GM12874 (cell line): ENCODE results near the gene RDH13.

Experiments
- TF ChIP-seq, protein P1 (sequence below): IDR thresholded peaks from 2 replicates; pipeline ENCODE4 v1.5.1; 2011; ENCODE audit warnings: low read depth, mild to moderate bottlenecking, control low read depth, low read length, moderate library complexity; ENCODE audit not compliant: insufficient read depth

The RDH13 gene

DNA sequence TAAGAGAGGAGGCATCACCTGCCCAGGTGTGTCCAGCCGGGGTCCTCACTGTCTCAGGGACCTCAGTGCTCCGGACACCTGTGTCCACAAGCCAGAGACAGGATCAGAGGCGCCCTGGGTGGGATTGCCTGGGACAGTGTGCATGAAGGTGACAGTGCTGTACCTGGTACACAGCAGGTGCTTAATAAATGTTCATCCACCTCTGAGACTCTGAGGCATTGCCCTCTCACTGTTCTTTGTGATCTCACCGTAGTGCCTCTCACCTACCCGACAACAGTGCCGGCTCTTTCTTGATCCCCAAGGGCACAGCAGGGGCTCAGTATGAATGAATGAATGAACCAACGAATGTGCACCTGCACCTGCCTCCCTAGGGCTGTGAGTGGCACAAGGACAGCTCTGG lies 9.2 kb downstream of the RDH13 start:
- TF ChIP-seq, protein P1, sequence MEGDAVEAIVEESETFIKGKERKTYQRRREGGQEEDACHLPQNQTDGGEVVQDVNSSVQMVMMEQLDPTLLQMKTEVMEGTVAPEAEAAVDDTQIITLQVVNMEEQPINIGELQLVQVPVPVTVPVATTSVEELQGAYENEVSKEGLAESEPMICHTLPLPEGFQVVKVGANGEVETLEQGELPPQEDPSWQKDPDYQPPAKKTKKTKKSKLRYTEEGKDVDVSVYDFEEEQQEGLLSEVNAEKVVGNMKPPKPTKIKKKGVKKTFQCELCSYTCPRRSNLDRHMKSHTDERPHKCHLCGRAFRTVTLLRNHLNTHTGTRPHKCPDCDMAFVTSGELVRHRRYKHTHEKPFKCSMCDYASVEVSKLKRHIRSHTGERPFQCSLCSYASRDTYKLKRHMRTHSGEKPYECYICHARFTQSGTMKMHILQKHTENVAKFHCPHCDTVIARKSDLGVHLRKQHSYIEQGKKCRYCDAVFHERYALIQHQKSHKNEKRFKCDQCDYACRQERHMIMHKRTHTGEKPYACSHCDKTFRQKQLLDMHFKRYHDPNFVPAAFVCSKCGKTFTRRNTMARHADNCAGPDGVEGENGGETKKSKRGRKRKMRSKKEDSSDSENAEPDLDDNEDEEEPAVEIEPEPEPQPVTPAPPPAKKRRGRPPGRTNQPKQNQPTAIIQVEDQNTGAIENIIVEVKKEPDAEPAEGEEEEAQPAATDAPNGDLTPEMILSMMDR, result no peak

DNA sequence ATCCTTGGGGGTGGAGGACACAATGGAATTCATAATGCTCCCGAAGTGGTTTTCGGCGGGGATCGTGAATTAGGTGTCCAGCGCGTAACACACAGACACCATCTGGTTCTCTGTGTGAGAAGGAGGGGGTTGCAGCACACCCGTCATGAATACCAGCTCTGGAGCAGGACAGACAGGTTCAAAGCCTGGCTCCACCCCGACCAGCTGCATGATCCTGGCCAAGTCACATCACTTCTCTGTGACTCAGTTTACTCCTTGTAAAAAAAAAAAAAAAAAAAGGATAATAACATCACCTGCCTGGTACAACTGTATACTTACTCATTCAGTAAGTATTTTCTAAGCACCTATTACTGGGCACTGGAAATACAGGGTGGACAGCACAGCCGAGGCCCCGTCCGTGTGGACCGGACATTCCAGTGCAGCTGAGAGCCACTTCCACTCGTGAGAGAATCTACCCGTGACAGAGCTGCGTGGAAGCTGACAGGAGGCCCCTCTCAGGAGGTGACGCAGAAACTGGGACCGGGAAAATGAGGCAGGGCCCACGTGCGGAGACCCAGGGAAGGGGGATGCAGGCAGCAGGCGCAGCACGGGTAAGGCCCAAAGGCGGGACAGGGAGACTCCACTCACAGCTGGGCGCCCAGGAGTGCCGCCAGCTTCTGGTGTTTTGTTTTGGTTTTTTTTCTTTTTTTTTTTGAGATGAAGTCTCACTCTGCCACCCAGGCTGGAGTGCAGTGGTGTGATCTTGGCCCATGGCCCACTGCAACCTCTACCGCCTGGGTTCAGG lies 12.0 kb downstream of the RDH13 start:
- TF ChIP-seq, protein P1, result no peak

DNA sequence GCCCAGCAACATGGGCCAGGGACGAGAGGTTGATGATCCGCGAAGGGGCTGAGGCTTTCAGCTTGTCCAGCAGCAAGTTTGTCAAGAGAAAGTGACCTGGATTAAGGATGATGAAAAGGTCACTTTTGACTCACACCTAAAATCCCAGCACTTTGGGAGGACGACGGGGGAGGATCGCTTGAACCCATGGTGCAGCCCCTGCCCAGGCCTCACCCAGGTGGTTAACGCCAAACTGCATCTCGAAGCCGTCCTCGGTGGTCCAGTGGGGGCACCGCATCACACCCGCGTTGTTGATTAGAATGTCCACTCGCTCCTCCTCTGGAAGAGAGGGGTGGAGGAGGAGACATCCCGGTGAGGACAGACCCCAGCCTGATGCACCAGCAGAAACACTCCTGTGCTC lies 14.5 kb downstream of the RDH13 start:
- TF ChIP-seq, protein P1, result no peak

DNA sequence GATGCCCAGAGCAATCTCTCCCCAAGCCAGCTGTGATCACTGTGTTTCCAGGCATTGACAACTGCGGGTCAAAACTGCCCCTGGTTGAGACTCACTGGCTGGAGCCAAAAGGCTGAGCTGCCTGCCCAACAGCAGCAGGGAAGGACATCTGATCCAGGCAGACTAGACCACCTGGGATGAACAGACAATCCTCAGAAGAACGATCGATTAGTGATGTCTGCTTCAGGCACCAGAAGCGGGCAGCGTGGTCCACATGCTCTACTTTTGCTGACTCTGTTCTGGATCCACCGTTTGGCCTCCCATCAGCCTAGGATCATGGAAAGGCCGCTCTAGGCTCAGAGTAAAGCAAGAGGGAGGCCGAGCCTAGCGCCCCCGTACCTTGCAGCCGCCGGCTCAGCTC lies 15.0 kb downstream of the RDH13 start:
- TF ChIP-seq, protein P1, result no peak

DNA sequence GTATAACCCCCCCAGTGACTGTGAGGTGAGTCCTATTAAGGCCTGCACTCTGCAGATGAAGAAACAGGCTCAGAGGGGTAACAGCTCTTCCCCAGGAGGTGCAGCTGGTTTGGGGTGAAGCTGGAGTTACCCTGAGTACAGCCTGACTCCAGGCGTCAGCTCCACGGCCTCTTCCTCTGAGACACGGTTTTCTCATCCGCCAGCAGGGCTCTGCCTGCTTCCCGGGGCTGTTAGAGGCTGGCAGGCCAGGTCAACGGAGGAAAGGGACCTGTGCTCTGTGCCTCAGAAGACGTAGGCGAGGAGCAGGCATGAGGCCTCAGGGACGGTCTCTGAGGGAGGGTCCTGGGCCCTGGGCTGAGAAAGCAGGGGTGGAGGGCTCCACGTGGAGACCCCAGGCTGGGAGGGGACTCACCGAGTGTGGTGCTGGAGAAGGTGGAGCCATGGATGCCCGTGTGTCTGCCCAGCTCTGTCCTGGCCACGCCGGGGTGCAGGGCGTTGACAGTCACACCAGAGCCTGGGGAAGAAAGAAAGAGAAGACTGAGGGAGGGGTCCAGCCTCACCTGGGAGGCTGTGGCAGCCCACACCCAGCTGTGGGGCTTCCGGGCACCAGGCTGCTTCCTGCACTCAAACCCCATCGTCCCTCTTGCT lies 15.8 kb downstream of the RDH13 start:
- TF ChIP-seq, protein P1, result no peak

DNA sequence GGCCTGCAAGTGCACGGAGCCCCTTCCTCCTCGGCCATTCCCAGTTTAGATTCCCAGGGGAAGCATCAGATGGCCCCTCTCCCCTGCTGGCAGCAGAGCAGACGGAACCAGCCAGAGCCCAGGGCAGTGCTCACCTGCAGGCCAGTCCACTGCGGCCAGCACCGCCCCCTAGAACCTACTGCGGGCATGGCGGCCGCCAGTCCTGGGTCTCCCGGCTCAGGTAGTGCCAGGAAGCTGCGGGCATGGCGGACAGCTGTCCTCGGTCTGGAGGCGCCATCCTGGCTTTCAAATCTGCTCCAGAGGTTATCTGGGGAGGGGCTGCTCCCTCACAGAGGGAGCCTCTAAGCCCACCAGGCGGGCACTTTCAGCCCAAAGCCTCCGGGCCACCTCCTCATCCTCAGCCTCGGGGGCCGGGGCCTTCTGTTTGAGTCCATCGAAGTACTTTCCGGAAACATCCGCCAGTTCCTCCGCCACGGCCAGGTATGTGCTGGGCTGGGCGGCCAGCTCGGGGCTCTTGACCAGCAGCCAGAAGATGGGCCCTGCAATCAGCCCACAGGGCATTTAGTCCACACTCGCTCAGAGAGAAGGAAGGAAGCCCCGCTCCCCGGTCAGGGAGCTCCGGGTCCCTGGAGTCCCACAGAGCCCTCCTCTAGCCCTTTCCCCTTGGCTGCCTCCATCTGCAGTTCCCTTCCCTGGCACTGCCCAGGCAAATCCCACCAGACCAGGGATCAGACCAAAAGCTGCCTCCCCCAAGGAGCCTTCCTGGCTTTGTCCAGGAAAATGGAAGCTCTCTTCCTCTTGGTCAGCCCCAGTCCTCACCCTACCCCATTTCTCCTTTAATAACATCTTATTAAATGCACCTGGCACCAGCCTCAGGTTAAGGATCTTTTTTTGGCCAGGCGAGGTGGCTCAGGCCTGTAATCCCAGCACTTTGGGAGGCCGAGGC lies 17.9 kb downstream of the RDH13 start:
- TF ChIP-seq, protein P1, result no peak

DNA sequence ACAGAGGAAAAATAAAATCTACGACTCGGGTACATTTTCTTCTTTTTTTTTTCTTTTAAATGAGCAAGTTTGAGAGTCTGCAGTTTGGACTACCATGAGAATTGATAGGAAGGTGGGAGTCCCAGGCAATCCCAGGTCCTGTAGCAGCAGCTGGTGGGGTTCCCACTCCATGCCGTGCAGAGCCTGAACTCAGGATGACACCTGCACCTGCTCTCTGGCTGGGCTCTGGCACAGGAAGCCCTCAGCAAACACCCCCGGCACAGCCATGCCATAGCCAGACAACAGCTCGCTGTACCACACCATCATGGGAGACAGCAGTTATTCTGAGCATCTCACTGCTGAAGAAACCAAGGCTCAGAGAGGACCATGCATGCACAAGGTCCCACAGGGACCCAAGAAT lies 18.7 kb downstream of the RDH13 start:
- TF ChIP-seq, protein P1, result no peak
